Suprapubic skin (tissue), 4 donors: ENCODE measurements around the gene CHD2. TPM values are rescaled to one million over a fixed set of nuclear protein-coding genes. Genes with fewer than 3 reads are reported as not detected.

Source experiments
- DNase-seq, 2 donors: peaks; one replicate each; pipeline ENCODE4 v3.0.0-alpha.2; 2019; ENCODE audit warnings: low spot score in 2 of 2
- H3K27ac ChIP-seq: fragments of 200-600 bp; sonication (generic); one replicate; pipeline ENCODE4 v1.5.1; 2019
- H3K27me3 ChIP-seq: fragments of 200-600 bp; sonication (generic); one replicate; pipeline ENCODE4 v1.5.1; 2019
- H3K36me3 ChIP-seq: fragments of 200-600 bp; sonication (generic); one replicate; pipeline ENCODE4 v1.5.1; 2019
- H3K4me1 ChIP-seq: fragments of 200-600 bp; sonication (generic); one replicate; pipeline ENCODE4 v1.5.1; 2019
- H3K4me3 ChIP-seq: fragments of 200-600 bp; sonication (generic); one replicate; pipeline ENCODE4 v1.5.1; 2019; ENCODE audit warnings: mild to moderate bottlenecking
- H3K9me3 ChIP-seq: fragments of 200-600 bp; sonication (generic); one replicate; pipeline ENCODE4 v1.5.1; 2019
- CTCF ChIP-seq, 2 donors: fragments of 200-600 bp in 1 of 2; fragments of 450-650 bp in 1 of 2; sonication (generic) in 1 of 2; IDR thresholded peaks; one replicate each; pipeline ENCODE4 v1.5.1; 2016 to 2019; ENCODE audit warnings: antibody characterized with exemption in 2 of 2, mild to moderate bottlenecking in 1 of 2, moderate library complexity in 1 of 2
- EP300 ChIP-seq: sonication (generic); formaldehyde crosslinking; IDR thresholded peaks from one replicate; pipeline ENCODE4 v1.6.1; 2017; ENCODE audit warnings: antibody characterized with exemption
- POLR2A ChIP-seq, 2 donors: fragments of 450-650 bp; IDR thresholded peaks; one replicate each; pipeline ENCODE4 v1.6.1; 2017; ENCODE audit warnings: antibody characterized with exemption in 2 of 2, mild to moderate bottlenecking in 2 of 2, moderate library complexity in 2 of 2
- POLR2AphosphoS5 ChIP-seq, 3 donors: sonication (generic); formaldehyde crosslinking; IDR thresholded peaks; one replicate each; pipeline ENCODE4 v1.6.1; 2017; ENCODE audit warnings: antibody characterized with exemption in 3 of 3
- WGBS: methylation state at CpG from one replicate; pipeline ENCODE4 v1.1.5; 2018; 5-methylcytosine and 5-hydroxymethylcytosine counted together
- total RNA-seq, 4 donors: library from RNA; depleted of rRNA; stranded (reverse); fragments of >200 nt; gene quantifications; one replicate each; pipeline ENCODE4 v1.1.0, GENCODE V29; 2016

The CHD2 gene
- total RNA-seq, 4 donors from 2014 or later: 93.3 to 319 (median 127) TPM

- H3K27ac ChIP-seq: no peak overlapping the region
- WGBS: 96% methylated on average over 7 of the region's 7 CpGs
- H3K27me3 ChIP-seq: no peaks in the 10 kb centered on the region
- no peak overlapping the region for H3K4me3 ChIP-seq
- no peaks in the 10 kb centered on the region for H3K9me3 ChIP-seq
- H3K36me3 ChIP-seq: peaks cover 98% of the 10 kb centered on the region
- TF ChIP-seq EP300: no peak
- TF ChIP-seq CTCF (IDR thresholded peaks at IDR 0.05): no peak
- TF ChIP-seq POLR2AphosphoS5 (IDR thresholded peaks at IDR 0.05): no peak
- no peak for TF ChIP-seq POLR2A (IDR thresholded peaks at IDR 0.05)
- no peaks in the 10 kb centered on the region for H3K4me1 ChIP-seq
- no peak for DNase-seq
Observed at GRCh38 chr15:93019090-93019489, 119.0 kb downstream of the CHD2 start.

GRCh38 chr15:93019971-93020370 lies 119.8 kb downstream of the CHD2 start:
- 95% methylated on average over 10 of the region's 10 CpGs for WGBS
- no peaks in the 10 kb centered on the region for H3K4me1 ChIP-seq
- no peaks in the 10 kb centered on the region for H3K9me3 ChIP-seq
- no peak overlapping the region for H3K27ac ChIP-seq
- peaks cover 98% of the 10 kb centered on the region for H3K36me3 ChIP-seq
- no peak overlapping the region for H3K4me3 ChIP-seq
- no peaks in the 10 kb centered on the region for H3K27me3 ChIP-seq
- TF ChIP-seq EP300: no peak
- TF ChIP-seq POLR2A (IDR thresholded peaks at IDR 0.05): no peak
- no peak for TF ChIP-seq CTCF (IDR thresholded peaks at IDR 0.05)
- TF ChIP-seq POLR2AphosphoS5 (IDR thresholded peaks at IDR 0.05): no peak
- peak in 1 of 2 donors; percentile 53 for DNase-seq

GRCh38 chr15:93020976-93021772 lies 121.0 kb downstream of the CHD2 start:
- no peak overlapping the region for H3K4me3 ChIP-seq
- H3K9me3 ChIP-seq: no peaks in the 10 kb centered on the region
- peaks cover 96% of the 10 kb centered on the region for H3K36me3 ChIP-seq
- 97% methylated on average over 3 of the region's 3 CpGs for WGBS
- no peak overlapping the region for H3K27ac ChIP-seq
- H3K4me1 ChIP-seq: no peaks in the 10 kb centered on the region
- DNase-seq: no peak
- H3K27me3 ChIP-seq: no peaks in the 10 kb centered on the region
- TF ChIP-seq EP300: no peak
- TF ChIP-seq POLR2A (IDR thresholded peaks at IDR 0.05): no peak
- TF ChIP-seq POLR2AphosphoS5 (IDR thresholded peaks at IDR 0.05): no peak
- TF ChIP-seq CTCF (IDR thresholded peaks at IDR 0.05): no peak

- no peaks in the 10 kb centered on the region for H3K27me3 ChIP-seq
- H3K4me3 ChIP-seq: no peak overlapping the region
- DNase-seq: peak in 1 of 2 donors; percentile 53
- peaks cover 31% of the 10 kb centered on the region for H3K4me1 ChIP-seq
- peaks cover 74% of the 10 kb centered on the region for H3K36me3 ChIP-seq
- TF ChIP-seq POLR2AphosphoS5 (IDR thresholded peaks at IDR 0.05) (no peak), CTCF (IDR thresholded peaks at IDR 0.05) (no peak), POLR2A (IDR thresholded peaks at IDR 0.05) (no peak), EP300 (no peak)
- H3K27ac ChIP-seq: no peak overlapping the region
- 98% methylated on average over 10 of the region's 10 CpGs for WGBS
- H3K9me3 ChIP-seq: no peaks in the 10 kb centered on the region
Observed at GRCh38 chr15:93024293-93024692, 124.2 kb downstream of the CHD2 start.

GRCh38 chr15:93024716-93025624 lies 124.8 kb downstream of the CHD2 start:
- no peaks in the 10 kb centered on the region for H3K9me3 ChIP-seq
- DNase-seq: peak; percentile 49 to 52
- TF ChIP-seq CTCF (IDR thresholded peaks at IDR 0.05) (no peak), POLR2AphosphoS5 (IDR thresholded peaks at IDR 0.05) (no peak), EP300 (no peak), POLR2A (IDR thresholded peaks at IDR 0.05) (no peak)
- H3K36me3 ChIP-seq: peaks cover 68% of the 10 kb centered on the region
- no peak overlapping the region for H3K27ac ChIP-seq
- WGBS: 84% methylated on average over 5 of the region's 8 CpGs
- H3K4me1 ChIP-seq: peaks cover 37% of the 10 kb centered on the region
- no peak overlapping the region for H3K4me3 ChIP-seq
- no peaks in the 10 kb centered on the region for H3K27me3 ChIP-seq
